Measurements from ENCODE around the gene SETBP1.

DNA sequence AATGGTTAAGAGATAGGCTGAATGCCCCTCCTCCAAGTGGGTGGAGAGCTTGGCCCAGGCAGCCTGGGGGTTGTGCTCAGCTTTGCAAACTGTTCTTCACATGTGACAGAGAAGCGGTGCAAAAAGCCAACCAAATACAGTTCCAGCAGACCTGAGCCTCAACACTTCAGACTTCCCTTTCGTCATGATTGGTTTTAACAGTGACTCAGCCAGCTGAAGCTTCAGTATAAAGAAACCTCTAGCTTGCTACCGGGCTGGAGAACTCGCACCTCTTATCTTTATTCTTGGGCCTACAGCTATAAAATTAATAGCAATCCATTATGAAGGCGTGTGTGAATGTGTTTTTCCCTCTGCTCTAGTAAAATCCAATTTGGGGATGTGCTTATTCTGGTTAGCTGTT, 20.0 kb downstream of the SETBP1 start:
- TF ChIP-seq, protein P1, sequence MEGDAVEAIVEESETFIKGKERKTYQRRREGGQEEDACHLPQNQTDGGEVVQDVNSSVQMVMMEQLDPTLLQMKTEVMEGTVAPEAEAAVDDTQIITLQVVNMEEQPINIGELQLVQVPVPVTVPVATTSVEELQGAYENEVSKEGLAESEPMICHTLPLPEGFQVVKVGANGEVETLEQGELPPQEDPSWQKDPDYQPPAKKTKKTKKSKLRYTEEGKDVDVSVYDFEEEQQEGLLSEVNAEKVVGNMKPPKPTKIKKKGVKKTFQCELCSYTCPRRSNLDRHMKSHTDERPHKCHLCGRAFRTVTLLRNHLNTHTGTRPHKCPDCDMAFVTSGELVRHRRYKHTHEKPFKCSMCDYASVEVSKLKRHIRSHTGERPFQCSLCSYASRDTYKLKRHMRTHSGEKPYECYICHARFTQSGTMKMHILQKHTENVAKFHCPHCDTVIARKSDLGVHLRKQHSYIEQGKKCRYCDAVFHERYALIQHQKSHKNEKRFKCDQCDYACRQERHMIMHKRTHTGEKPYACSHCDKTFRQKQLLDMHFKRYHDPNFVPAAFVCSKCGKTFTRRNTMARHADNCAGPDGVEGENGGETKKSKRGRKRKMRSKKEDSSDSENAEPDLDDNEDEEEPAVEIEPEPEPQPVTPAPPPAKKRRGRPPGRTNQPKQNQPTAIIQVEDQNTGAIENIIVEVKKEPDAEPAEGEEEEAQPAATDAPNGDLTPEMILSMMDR (IDR thresholded peaks at IDR 0.05): no peak
- no peak for TF ChIP-seq POLR2A (IDR thresholded peaks at IDR 0.05)
